Fibroblast of lung (primary cell): ENCODE measurements around the gene PDIA5. TPM values are rescaled to one million over a fixed set of nuclear protein-coding genes. Genes with fewer than 3 reads are reported as not detected.

Experiments used
- DNase-seq, 2 donors: peaks; one replicate each; pipeline versions ENCODE4 v3.0.0 to v3.0.0-alpha.2; 2010; ENCODE audit warnings: low read depth in 2 of 2
- H2AFZ ChIP-seq: 2 replicates; pipeline ENCODE4 v1.5.1; 2012; ENCODE audit warnings: low read length, control low read depth, inconsistent platforms
- H3K27ac ChIP-seq: 2 replicates; pipeline ENCODE4 v1.5.1; 2011; ENCODE audit warnings: low read length, control low read depth; ENCODE audit not compliant: insufficient read depth
- H3K27me3 ChIP-seq: 2 replicates; pipeline ENCODE4 v1.5.1; 2011; ENCODE audit warnings: mild to moderate bottlenecking, low read length; ENCODE audit not compliant: control insufficient read depth, insufficient read depth
- H3K36me3 ChIP-seq: 2 replicates; pipeline ENCODE4 v1.5.1; 2011; ENCODE audit warnings: low read length; ENCODE audit not compliant: control insufficient read depth, insufficient read depth
- H3K4me1 ChIP-seq: 2 replicates; pipeline ENCODE4 v1.5.1; 2011; ENCODE audit warnings: low read length; ENCODE audit not compliant: control insufficient read depth, insufficient read depth; ENCODE audit errors: extremely low read depth
- H3K4me2 ChIP-seq: 2 replicates; pipeline ENCODE4 v1.5.1; 2011; ENCODE audit warnings: low read length, control low read depth; ENCODE audit not compliant: insufficient read depth; ENCODE audit errors: extremely low read depth
- H3K4me3 ChIP-seq, 4 experiments: fragments of 200-600 bp in 1 of 4; sonication (generic) in 1 of 4; replicated peaks in 1 of 4; 2 replicates each; pipeline ENCODE4 v1.5.1; 2011 to 2016; ENCODE audit warnings: low read length in 4 of 4, low read depth in 3 of 4, mild to moderate bottlenecking in 3 of 4, control low read depth in 2 of 4, inconsistent platforms in 1 of 4, mixed read lengths in 1 of 4; ENCODE audit not compliant: insufficient read depth in 1 of 4; ENCODE audit errors: control extremely low read depth in 1 of 4
- H3K79me2 ChIP-seq: 2 replicates; pipeline ENCODE4 v1.5.1; 2012; ENCODE audit warnings: mild to moderate bottlenecking, low read length, inconsistent platforms; ENCODE audit not compliant: control insufficient read depth, insufficient read depth
- H3K9ac ChIP-seq: 2 replicates; pipeline ENCODE4 v1.5.1; 2011; ENCODE audit warnings: mild to moderate bottlenecking, low read length, control low read depth; ENCODE audit not compliant: insufficient read depth
- H3K9me3 ChIP-seq: 2 replicates; pipeline ENCODE4 v1.5.1; 2012; ENCODE audit warnings: low read depth, low read length; ENCODE audit not compliant: control insufficient read depth, insufficient read depth
- H4K20me1 ChIP-seq: 2 replicates; pipeline ENCODE4 v1.5.1; 2011; ENCODE audit warnings: low read length; ENCODE audit not compliant: control insufficient read depth, insufficient read depth; ENCODE audit errors: extremely low read depth
- EZH2 ChIP-seq: IDR thresholded peaks from 2 replicates; pipeline ENCODE4 v1.5.1; 2012; ENCODE audit warnings: low read length, control low read depth, mild to moderate bottlenecking; ENCODE audit errors: missing control alignments
- polyA plus RNA-seq, 2 donors: library from polyadenylated mRNA; depleted of rRNA in 1 of 2; stranded (reverse) in 1 of 2; unstranded in 1 of 2; fragments of >200 nt; gene quantifications; 2 replicates each; pipeline ENCODE4 v1.2.1, GENCODE V29; 2011 to 2012; ENCODE audit warnings: missing spikeins in 1 of 2
- total RNA-seq: library from RNA; depleted of rRNA; stranded (reverse); fragments of >200 nt; gene quantifications from 2 replicates; pipeline ENCODE4 v1.2.1, GENCODE V29; 2014
- TF ChIP-seq, protein P1 (sequence below), 2 donors: IDR thresholded peaks in 1 of 2; conservative IDR thresholded peaks in 1 of 2; 1 replicate in 1 of 2; 2 replicates in 1 of 2; pipeline ENCODE4 v1.5.1; 2011 to 2012; ENCODE audit warnings: low read length in 2 of 2, control low read depth in 1 of 2, inconsistent platforms in 1 of 2, low read depth in 1 of 2, mild to moderate bottlenecking in 1 of 2

Gene PDIA5
- total and polyA plus RNA-seq, 2 donors (not counting 1 experiment from before 2014, with no cell fraction given): 27.9 to 51.4 TPM

DNA sequence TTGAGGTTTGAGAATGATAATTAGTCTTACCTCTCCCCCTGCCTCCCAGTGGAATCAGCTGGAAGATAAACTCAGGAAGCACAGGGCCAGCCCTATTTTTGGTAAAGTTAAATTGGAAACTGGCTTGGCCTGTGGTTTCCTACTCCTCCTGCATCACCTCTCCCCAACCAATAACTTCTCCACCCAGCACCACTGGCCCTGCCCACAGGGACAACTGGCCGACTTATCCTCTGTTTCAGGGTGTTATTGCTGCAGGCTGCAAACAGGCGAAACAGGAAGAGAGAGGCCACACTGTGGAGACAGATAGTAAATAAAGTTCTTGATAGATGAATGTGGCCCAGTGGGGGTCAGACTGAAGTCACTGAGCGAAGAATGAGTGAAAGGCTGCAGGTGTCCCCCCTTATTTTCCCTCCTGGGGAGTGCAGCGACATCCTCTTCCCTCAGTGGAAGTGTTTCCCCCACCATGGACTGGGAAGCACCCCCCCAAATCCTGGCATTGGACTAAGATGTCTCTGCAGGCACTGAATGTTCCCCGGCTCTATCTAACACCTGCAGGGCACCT is 47.1 kb downstream of the PDIA5 start:
- Histone ChIP-seq H3K4me3 (no peak overlapping the region), H3K4me2 (no peak overlapping the region), H3K27ac (no peak overlapping the region), H3K4me1 (no peaks in the 10 kb centered on the region), H2AFZ (no peak overlapping the region), H3K79me2 (no peaks in the 10 kb centered on the region), H4K20me1 (no peaks in the 10 kb centered on the region), H3K9me3 (no peaks in the 10 kb centered on the region), H3K36me3 (peaks cover 5% of the 10 kb centered on the region), H3K27me3 (no peaks in the 10 kb centered on the region), H3K9ac (no peak overlapping the region)
- TF ChIP-seq, protein P1, sequence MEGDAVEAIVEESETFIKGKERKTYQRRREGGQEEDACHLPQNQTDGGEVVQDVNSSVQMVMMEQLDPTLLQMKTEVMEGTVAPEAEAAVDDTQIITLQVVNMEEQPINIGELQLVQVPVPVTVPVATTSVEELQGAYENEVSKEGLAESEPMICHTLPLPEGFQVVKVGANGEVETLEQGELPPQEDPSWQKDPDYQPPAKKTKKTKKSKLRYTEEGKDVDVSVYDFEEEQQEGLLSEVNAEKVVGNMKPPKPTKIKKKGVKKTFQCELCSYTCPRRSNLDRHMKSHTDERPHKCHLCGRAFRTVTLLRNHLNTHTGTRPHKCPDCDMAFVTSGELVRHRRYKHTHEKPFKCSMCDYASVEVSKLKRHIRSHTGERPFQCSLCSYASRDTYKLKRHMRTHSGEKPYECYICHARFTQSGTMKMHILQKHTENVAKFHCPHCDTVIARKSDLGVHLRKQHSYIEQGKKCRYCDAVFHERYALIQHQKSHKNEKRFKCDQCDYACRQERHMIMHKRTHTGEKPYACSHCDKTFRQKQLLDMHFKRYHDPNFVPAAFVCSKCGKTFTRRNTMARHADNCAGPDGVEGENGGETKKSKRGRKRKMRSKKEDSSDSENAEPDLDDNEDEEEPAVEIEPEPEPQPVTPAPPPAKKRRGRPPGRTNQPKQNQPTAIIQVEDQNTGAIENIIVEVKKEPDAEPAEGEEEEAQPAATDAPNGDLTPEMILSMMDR (conservative IDR thresholded peaks at IDR 0.05 in 1 of 2, IDR thresholded peaks at IDR 0.05 in 1 of 2; ENCODE audit: low read depth in 1 of 2, low read length in 2 of 2): no peak
- no peak for DNase-seq

GRCh38 chr3:123116116-123116515 is 49.3 kb downstream of the PDIA5 start:
- Histone ChIP-seq H3K27ac (no peak overlapping the region), H2AFZ (no peak overlapping the region), H3K4me2 (no peak overlapping the region), H3K9me3 (no peaks in the 10 kb centered on the region), H4K20me1 (no peaks in the 10 kb centered on the region), H3K9ac (no peak overlapping the region), H3K4me3 (no peak overlapping the region), H3K4me1 (peaks cover 6% of the 10 kb centered on the region), H3K36me3 (peaks cover 7% of the 10 kb centered on the region), H3K27me3 (no peaks in the 10 kb centered on the region), H3K79me2 (no peaks in the 10 kb centered on the region)
- no peak for TF ChIP-seq EZH2
- DNase-seq: no peak

DNA sequence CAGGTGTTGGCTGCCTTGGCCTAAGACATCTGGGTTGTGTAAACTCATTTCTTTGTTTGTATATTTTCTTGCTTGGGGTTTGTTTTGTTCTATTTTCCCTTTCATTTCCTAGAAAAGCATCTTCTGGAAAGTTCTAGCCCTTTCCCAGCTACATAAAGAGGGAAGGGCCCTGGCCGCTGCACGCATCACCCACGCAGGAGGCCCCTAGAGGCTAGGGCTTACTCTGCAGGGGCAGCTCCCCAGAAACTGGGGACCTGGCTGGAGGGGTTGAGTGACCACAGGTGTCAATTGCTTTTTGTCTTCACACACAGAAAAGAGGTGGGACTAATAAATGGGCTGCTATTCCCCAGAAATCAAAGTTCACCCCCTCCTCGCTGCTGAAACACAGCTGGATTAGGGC is 52.6 kb downstream of the PDIA5 start:
- no peak for DNase-seq
- H3K36me3 ChIP-seq: peaks cover 11% of the 10 kb centered on the region
- H3K9me3 ChIP-seq: no peaks in the 10 kb centered on the region
- no peaks in the 10 kb centered on the region for H3K79me2 ChIP-seq
- H3K4me3 ChIP-seq: no peak overlapping the region
- H3K9ac ChIP-seq: no peak overlapping the region
- no peaks in the 10 kb centered on the region for H3K27me3 ChIP-seq
- no peak overlapping the region for H2AFZ ChIP-seq
- TF ChIP-seq, protein P1 (conservative IDR thresholded peaks at IDR 0.05 in 1 of 2, IDR thresholded peaks at IDR 0.05 in 1 of 2; ENCODE audit: low read depth in 1 of 2, low read length in 2 of 2): no peak
- TF ChIP-seq EZH2: no peak
- peaks cover 10% of the 10 kb centered on the region for H3K4me1 ChIP-seq
- no peaks in the 10 kb centered on the region for H4K20me1 ChIP-seq
- no peak overlapping the region for H3K27ac ChIP-seq
- H3K4me2 ChIP-seq: no peak overlapping the region
